ENCODE results near the gene COL6A1. TPM values are rescaled to one million over a fixed set of nuclear protein-coding genes. Genes with fewer than 3 reads are reported as not detected.

Gene COL6A1
- total and polyA plus RNA-seq, 2 of the 13 experiments (the other 11 are each of a cell fraction or from before 2014, with no cell fraction given): 3.1 to 4.8 TPM

DNA sequence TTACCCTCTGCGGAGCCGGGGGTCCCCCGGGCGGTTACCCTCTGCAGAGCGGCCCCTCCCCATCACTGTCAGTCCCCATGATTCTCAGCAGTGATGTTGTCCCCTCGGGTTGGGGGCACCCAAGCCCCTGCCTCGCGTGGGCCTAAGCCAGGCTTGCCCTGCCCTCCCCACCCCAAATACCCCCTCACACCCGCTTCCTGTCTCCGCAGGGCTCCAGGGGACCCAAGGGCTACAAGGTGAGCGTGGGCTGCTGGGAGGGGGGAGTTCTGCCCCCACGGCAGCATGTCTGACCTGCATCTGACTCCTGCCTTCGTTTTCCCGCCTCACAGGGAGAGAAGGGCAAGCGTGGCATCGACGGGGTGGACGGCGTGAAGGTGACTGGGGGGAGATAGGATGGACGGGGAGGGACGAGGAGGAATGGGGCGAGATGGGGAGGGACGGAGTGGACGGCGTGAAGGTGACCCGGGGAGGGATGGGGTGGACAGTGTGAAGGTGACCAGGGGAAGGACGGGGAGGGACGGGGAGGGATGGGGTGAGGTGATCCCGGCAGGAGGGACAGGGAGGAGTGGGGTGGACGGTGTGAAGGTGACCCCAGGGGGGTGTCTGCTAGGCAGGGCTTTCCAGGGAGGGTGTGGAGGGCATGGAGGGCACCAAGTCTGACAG lies 8.6 kb downstream of the COL6A1 start:
- Histone ChIP-seq H3K36me3 (replicated peaks in 1 of 2; ENCODE audit: control insufficient read depth in 1 of 2, insufficient read depth in 2 of 2, low read length in 2 of 2) (no peaks in the 10 kb centered on the region), H3K27me3 (ENCODE audit: control insufficient read depth in 1 of 2, insufficient read depth in 2 of 2, low read length in 2 of 2) (peaks cover 0 to 3% of the 10 kb centered on the region in 2 experiments; a peak in 1 of 5 replicates), H3K4me1 (ENCODE audit: insufficient read depth, low read length) (peaks cover 6% of the 10 kb centered on the region), H3K4me2 (ENCODE audit: low read depth, low read length) (no peak overlapping the region), H2AFZ (ENCODE audit: low read length) (no peak overlapping the region), H3K4me3 (replicated peaks in 1 of 3; ENCODE audit: insufficient read depth in 1 of 3, low read depth in 2 of 3, low read length in 3 of 3) (no peak overlapping the region), H3K27ac (ENCODE audit: extremely low read length, insufficient read depth, low read length) (no peak overlapping the region), H3K9ac (ENCODE audit: insufficient read depth, low read depth, low read length) (no peak overlapping the region), H3K9me3 (ENCODE audit: low read length) (no peaks in the 10 kb centered on the region), H3K79me2 (ENCODE audit: insufficient read depth, low read length) (no peaks in the 10 kb centered on the region), H4K20me1 (ENCODE audit: insufficient read depth, low read length) (no peaks in the 10 kb centered on the region)
- intact Hi-C loops (cut with micrococcal nuclease; ENCODE audit: unreplicated experiment): no loop called here
- ChIA-PET POLR2A (no interaction called here), CTCF (ENCODE audit: low intra/inter-chr PET ratio, low total read pairs) (no interaction called here)
- TF ChIP-seq AHR (CRISPR knock-in tag; IDR thresholded peaks at IDR 0.05): no peak
- TF ChIP-seq, protein P1, sequence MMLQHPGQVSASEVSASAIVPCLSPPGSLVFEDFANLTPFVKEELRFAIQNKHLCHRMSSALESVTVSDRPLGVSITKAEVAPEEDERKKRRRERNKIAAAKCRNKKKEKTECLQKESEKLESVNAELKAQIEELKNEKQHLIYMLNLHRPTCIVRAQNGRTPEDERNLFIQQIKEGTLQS (CRISPR knock-in tag; IDR thresholded peaks at IDR 0.05): no peak
- TF ChIP-seq STAT5B (CRISPR knock-in tag; IDR thresholded peaks at IDR 0.05): no peak
- TF ChIP-seq SKIL (CRISPR knock-in tag; IDR thresholded peaks at IDR 0.05; ENCODE audit: borderline replicate concordance): no peak
- no peak for TF ChIP-seq DPF2 (CRISPR knock-in tag; IDR thresholded peaks at IDR 0.05; ENCODE audit: borderline replicate concordance, low read depth)
- no peak for TF ChIP-seq ZSCAN22 (CRISPR knock-in tag; IDR thresholded peaks at IDR 0.05)
- no peak for TF ChIP-seq ZNF703 (CRISPR knock-in tag; IDR thresholded peaks at IDR 0.05; ENCODE audit: borderline replicate concordance)
- no peak for ATAC-seq
- DNase-seq (ENCODE audit: low spot score): no peak
- 80% methylated on average over 23 of the region's 30 CpGs for WGBS (ENCODE audit: low lambda C conversion rate)
- BruUV-seq (replicated peaks): no TSS peak
- in situ Hi-C loops (cut with HindIII; ENCODE audit: extremely low pct_ligation_motif_present, low pct_unique_long_range_greater_than_20kb): no loop called here
- no peak for FAIRE-seq

Data from HepG2 (cell line).